Osteoblast (primary cell): ENCODE results near the gene TRIM24. TPM values are rescaled to one million over a fixed set of nuclear protein-coding genes. Genes with fewer than 3 reads are reported as not detected.
"Not testable (repeated sequence)": the region's sequence is repeated elsewhere in the genome, so short reads cannot be mapped to it uniquely, and the experiment has no call there.

Experiments used
- DNase-seq: peaks from one replicate; pipeline ENCODE4 v3.0.0; 2011; ENCODE audit warnings: low spot score, mixed read lengths; ENCODE audit not compliant: insufficient read length; ENCODE audit errors: missing footprints
- H2AFZ ChIP-seq: 2 replicates; pipeline ENCODE4 v1.6.0; 2011; ENCODE audit warnings: mild to moderate bottlenecking, low read length
- H3K27ac ChIP-seq: 2 replicates; pipeline ENCODE4 v1.5.1; 2011; ENCODE audit warnings: mild to moderate bottlenecking, low read depth, low read length, moderate library complexity
- H3K27me3 ChIP-seq: 2 replicates; pipeline ENCODE4 v1.6.0; 2012; ENCODE audit warnings: mild to moderate bottlenecking, control low read depth, inconsistent platforms, low read length, moderate library complexity; ENCODE audit not compliant: insufficient read depth
- H3K36me3 ChIP-seq: 2 replicates; pipeline ENCODE4 v1.5.1; 2011; ENCODE audit warnings: mild to moderate bottlenecking, low read length, control low read depth, moderate library complexity; ENCODE audit not compliant: insufficient read depth
- H3K4me1 ChIP-seq: 2 replicates; pipeline ENCODE4 v1.5.1; 2011; ENCODE audit warnings: mild to moderate bottlenecking, low read length, control low read depth, moderate library complexity; ENCODE audit not compliant: insufficient read depth
- H3K4me2 ChIP-seq: 2 replicates; pipeline ENCODE4 v1.6.0; 2011; ENCODE audit warnings: mild to moderate bottlenecking, low read length; ENCODE audit not compliant: insufficient read depth
- H3K4me3 ChIP-seq: fragments of 200-600 bp; sonication (generic); 3 replicates; pipeline ENCODE4 v1.5.1; 2012; ENCODE audit warnings: mild to moderate bottlenecking, low read length, inconsistent platforms; ENCODE audit not compliant: insufficient read depth
- H3K79me2 ChIP-seq: 2 replicates; pipeline ENCODE4 v1.6.0; 2012; ENCODE audit warnings: mild to moderate bottlenecking, low read length, control low read depth, inconsistent platforms; ENCODE audit not compliant: insufficient read depth
- H3K9me3 ChIP-seq: 2 replicates; pipeline ENCODE4 v1.5.1; 2011; ENCODE audit warnings: low read depth, low read length, control low read depth
- H4K20me1 ChIP-seq: 2 replicates; pipeline ENCODE4 v1.6.0; 2012; ENCODE audit warnings: mild to moderate bottlenecking, low read length, control low read depth; ENCODE audit not compliant: insufficient read depth
- CTCF ChIP-seq: IDR thresholded peaks from 2 replicates; pipeline ENCODE4 v1.5.1; 2011; ENCODE audit warnings: mild to moderate bottlenecking, low read depth, low read length, moderate library complexity; ENCODE audit errors: extremely low read depth
- total RNA-seq: library from RNA; depleted of rRNA; stranded (reverse); fragments of >200 nt; gene quantifications from 2 replicates; pipeline ENCODE4 v1.2.3, GENCODE V29; 2012

TRIM24 gene
- total RNA-seq, 1 donor = 8.0 TPM

GRCh38 chr7:138478499-138478908, 18.4 kb downstream of the TRIM24 start:
- no peaks in the 10 kb centered on the region for H3K4me1 ChIP-seq
- no peaks in the 10 kb centered on the region for H4K20me1 ChIP-seq
- no peak for TF ChIP-seq CTCF
- H3K4me3 ChIP-seq = no peak overlapping the region
- H3K79me2 ChIP-seq = peaks cover 79% of the 10 kb centered on the region
- no peak for DNase-seq
- H3K4me2 ChIP-seq = no peak overlapping the region
- no peaks in the 10 kb centered on the region for H3K27me3 ChIP-seq
- H3K9me3 ChIP-seq = no peaks in the 10 kb centered on the region
- H3K27ac ChIP-seq = no peak overlapping the region
- no peak overlapping the region for H2AFZ ChIP-seq
- no peaks in the 10 kb centered on the region for H3K36me3 ChIP-seq

- Histone ChIP-seq H3K36me3 (no peaks in the 10 kb centered on the region), H3K79me2 (peaks cover 72% of the 10 kb centered on the region), H3K4me2 (no peak overlapping the region), H3K27ac (no peak overlapping the region), H3K27me3 (no peaks in the 10 kb centered on the region), H4K20me1 (no peaks in the 10 kb centered on the region), H3K9me3 (no peaks in the 10 kb centered on the region), H3K4me1 (no peaks in the 10 kb centered on the region), H3K4me3 (no peak overlapping the region), H2AFZ (no peak overlapping the region)
- TF ChIP-seq CTCF = no peak
- DNase-seq = no peak
Measured at GRCh38 chr7:138480527-138480926, 20.5 kb downstream of the TRIM24 start.

GRCh38 chr7:138481447-138482380, 21.7 kb downstream of the TRIM24 start:
- Histone ChIP-seq H3K79me2 (peaks cover 66% of the 10 kb centered on the region), H3K36me3 (no peaks in the 10 kb centered on the region), H3K4me1 (no peaks in the 10 kb centered on the region), H3K27me3 (no peaks in the 10 kb centered on the region), H3K4me3 (no peak overlapping the region), H3K9me3 (no peaks in the 10 kb centered on the region), H4K20me1 (no peaks in the 10 kb centered on the region), H2AFZ (no peak overlapping the region), H3K27ac (no peak overlapping the region), H3K4me2 (no peak overlapping the region)
- no peak for TF ChIP-seq CTCF
- no peak for DNase-seq

- Histone ChIP-seq H3K79me2 (peaks cover 57% of the 10 kb centered on the region), H4K20me1 (no peaks in the 10 kb centered on the region)
Measured at GRCh38 chr7:138483531-138483930, 23.5 kb downstream of the TRIM24 start.

GRCh38 chr7:138485508-138485907, 25.4 kb downstream of the TRIM24 start:
- not testable (repeated sequence) for H3K9me3 ChIP-seq, H4K20me1 ChIP-seq, H2AFZ ChIP-seq, DNase-seq, H3K4me2 ChIP-seq, H3K27ac ChIP-seq, H3K4me3 ChIP-seq, H3K4me1 ChIP-seq, H3K27me3 ChIP-seq, H3K36me3 ChIP-seq
- peaks cover 51% of the 10 kb centered on the region for H3K79me2 ChIP-seq

More at GRCh38 chr7:138483531-138483930, 23.5 kb downstream of the TRIM24 start:
- no peaks in the 10 kb centered on the region for H3K4me1 ChIP-seq
- no peak overlapping the region for H2AFZ ChIP-seq
- no peak overlapping the region for H3K4me2 ChIP-seq
- no peak overlapping the region for H3K27ac ChIP-seq
- H3K36me3 ChIP-seq = no peaks in the 10 kb centered on the region
- TF ChIP-seq CTCF = no peak
- H3K9me3 ChIP-seq = no peaks in the 10 kb centered on the region
- no peak for DNase-seq
- no peaks in the 10 kb centered on the region for H3K27me3 ChIP-seq
- no peak overlapping the region for H3K4me3 ChIP-seq

GRCh38 chr7:138489139-138489538, 29.1 kb downstream of the TRIM24 start:
- H3K79me2 ChIP-seq = peaks cover 50% of the 10 kb centered on the region
- not testable (repeated sequence) for H3K4me2 ChIP-seq, DNase-seq, H3K9me3 ChIP-seq, H3K4me1 ChIP-seq, H4K20me1 ChIP-seq, H3K27ac ChIP-seq, H2AFZ ChIP-seq, H3K4me3 ChIP-seq, H3K36me3 ChIP-seq, H3K27me3 ChIP-seq
